K562 (cell line): ENCODE data around the gene RPS27. TPM values are rescaled to one million over a fixed set of nuclear protein-coding genes. Genes with fewer than 3 reads are reported as not detected.

ENCODE experiments used
- CBX5 ChIP-seq: IDR thresholded peaks from 2 replicates; pipeline ENCODE4 v1.6.1; 2014; ENCODE audit warnings: low read depth, borderline replicate concordance
- FOXA1 ChIP-seq: fragments of 450-650 bp; IDR thresholded peaks from 2 replicates; pipeline ENCODE4 v1.6.1; 2016; ENCODE audit warnings: mild to moderate bottlenecking, borderline replicate concordance
- FOXP1 ChIP-seq: sonication (generic); formaldehyde crosslinking; IDR thresholded peaks from 2 replicates; pipeline ENCODE4 v1.8.0; 2022; ENCODE audit warnings: mild to moderate bottlenecking, missing genetic modification reagents
- HNRNPL ChIP-seq: fragments of 200-400 bp; formaldehyde crosslinking; IDR thresholded peaks from 2 replicates; pipeline ENCODE4 v1.6.1; 2017; ENCODE audit warnings: low read depth, mild to moderate bottlenecking, low read length
- KDM4B ChIP-seq, 2 experiments: fragments of 450-650 bp in 1 of 2; sonication (generic) in 1 of 2; IDR thresholded peaks; 2 replicates each; pipeline ENCODE4 v1.6.1; 2016 to 2017; ENCODE audit warnings: borderline replicate concordance in 2 of 2, antibody characterized with exemption in 1 of 2, low read depth in 1 of 2, mild to moderate bottlenecking in 1 of 2
- MYNN ChIP-seq, 2 experiments: sonication (generic); formaldehyde crosslinking in 1 of 2; IDR thresholded peaks; 2 replicates each; pipeline versions ENCODE4 v1.5.0 to v1.6.1; 2016 to 2020; ENCODE audit warnings: antibody characterized with exemption in 1 of 2, missing genetic modification reagents in 1 of 2
- NELFE ChIP-seq: IDR thresholded peaks from 2 replicates; pipeline ENCODE4 v1.6.1; 2011; ENCODE audit warnings: mild to moderate bottlenecking; ENCODE audit not compliant: insufficient read depth, insufficient read length
- NFIX ChIP-seq: fragments of 250-450 bp; sonication (Bioruptor Pico); IDR thresholded peaks from 2 replicates; pipeline ENCODE4 v1.4.0; 2020; ENCODE audit warnings: low read depth, mild to moderate bottlenecking, moderate library complexity
- NFXL1 ChIP-seq: fragments of 450-650 bp; formaldehyde crosslinking; IDR thresholded peaks from 2 replicates; pipeline ENCODE4 v1.4.0; 2021; ENCODE audit warnings: mild to moderate bottlenecking
- NR0B1 ChIP-seq: fragments of 450-650 bp; IDR thresholded peaks from one replicate; pipeline ENCODE4 v1.6.1; 2018; ENCODE audit warnings: mild to moderate bottlenecking, moderate library complexity; ENCODE audit not compliant: partially characterized antibody
- PURB ChIP-seq: sonication (generic); formaldehyde crosslinking; IDR thresholded peaks from 2 replicates; pipeline ENCODE4 v1.9.0; 2021; ENCODE audit warnings: low read depth, mild to moderate bottlenecking, missing genetic modification reagents
- RREB1 ChIP-seq: fragments of 250-450 bp; sonication (Bioruptor Pico); IDR thresholded peaks from 2 replicates; pipeline ENCODE4 v1.4.0; 2020
- SMARCB1 ChIP-seq: IDR thresholded peaks from 2 replicates; pipeline ENCODE4 v1.6.1; 2011; ENCODE audit warnings: improper control_type of control experiment, low read depth; ENCODE audit not compliant: insufficient read length
- SNRNP70 ChIP-seq: fragments of 200-400 bp; formaldehyde crosslinking; optimal IDR thresholded peaks from 2 replicates; pipeline ENCODE3; 2017; ENCODE audit warnings: low read depth, low read length
- STAT5B ChIP-seq: fragments of 250-450 bp; sonication (Bioruptor Pico); IDR thresholded peaks from 2 replicates; pipeline ENCODE4 v1.8.0; 2021; ENCODE audit warnings: mild to moderate bottlenecking, inconsistent platforms
- TAF1 ChIP-seq: IDR thresholded peaks from 2 replicates; pipeline ENCODE4 v1.6.1; 2011; ENCODE audit warnings: mild to moderate bottlenecking, low read length, moderate library complexity; ENCODE audit not compliant: insufficient read depth, control insufficient read depth, severe bottlenecking; ENCODE audit errors: extremely low read depth
- YY1 ChIP-seq, 3 experiments: IDR thresholded peaks; 2 replicates each; pipeline ENCODE4 v1.6.1; 2011; ENCODE audit warnings: low read length in 2 of 3, mild to moderate bottlenecking in 2 of 3, moderate library complexity in 2 of 3, borderline replicate concordance in 1 of 3, control low read depth in 1 of 3, low read depth in 1 of 3; ENCODE audit not compliant: insufficient read depth in 3 of 3, insufficient replicate concordance in 2 of 3, control insufficient read depth in 1 of 3, insufficient read length in 1 of 3; ENCODE audit errors: extremely low read depth in 1 of 3
- ZFP1 ChIP-seq: fragments of 450-650 bp; formaldehyde crosslinking; IDR thresholded peaks from 2 replicates; pipeline ENCODE4 v1.4.0; 2020; ENCODE audit warnings: mild to moderate bottlenecking, mixed read lengths
- ZNF217 ChIP-seq: sonication (generic); formaldehyde crosslinking; IDR thresholded peaks from 2 replicates; pipeline ENCODE4 v1.8.0; 2022; ENCODE audit warnings: mild to moderate bottlenecking, missing genetic modification reagents
- ZNF583 ChIP-seq: fragments of 250-450 bp; sonication (Bioruptor Pico); IDR thresholded peaks from 2 replicates; pipeline ENCODE4 v1.4.0; 2020
- ZNF780A ChIP-seq: fragments of 250-450 bp; sonication (Bioruptor Pico); IDR thresholded peaks from 2 replicates; pipeline ENCODE4 v1.5.0; 2021; ENCODE audit warnings: mild to moderate bottlenecking
- polyA plus RNA-seq, 8 experiments: library from polyadenylated mRNA; depleted of rRNA in 4 of 8; stranded (reverse) in 5 of 8; unstranded in 3 of 8; fragments of >200 nt; fragmentation: Nextera tagmentation in 2 of 8; fragmentation: Illumina TruSeq in 1 of 8; extraction: Ambion mirVana in 2 of 8; extraction: Trizol in 1 of 8; gene quantifications; 2 replicates each; pipeline versions ENCODE4 v1.2.1 to v1.2.3, GENCODE V29; 2011 to 2014; ENCODE audit warnings: inconsistent platforms in 1 of 8, missing spikeins in 1 of 8
- total RNA-seq, 7 experiments: library from RNA; depleted of rRNA in 6 of 7; stranded (reverse); fragments of >200 nt in 6 of 7; fragmentation: Illumina TruSeq in 2 of 7; extraction: Trizol in 2 of 7; gene quantifications; 2 replicates each; pipeline versions ENCODE4 v1.2.1 to v1.2.3, GENCODE V29; 2011 to 2021; ENCODE audit warnings: low replicate concordance in 1 of 7

Gene RPS27
- total and polyA plus RNA-seq, 9 of the 15 experiments (the other 6 are each of a cell fraction or from before 2014, with no cell fraction given), result 2,091 to 9,377 (median 6,706) TPM

- TF ChIP-seq SMARCB1 (no peak), FOXP1 (CRISPR knock-in tag) (no peak; the same call in 1 of the 2 replicates), NR0B1 (no peak), FOXA1 (no peak), RREB1 (CRISPR knock-in tag) (no peak), ZNF780A (CRISPR knock-in tag) (no peak), ZNF583 (CRISPR knock-in tag) (no peak), NFXL1 (no peak), PURB (CRISPR knock-in tag) (no peak), STAT5B (CRISPR knock-in tag) (no peak), TAF1 (peak; percentile 27), CBX5 (no peak), NFIX (no peak), SNRNP70 (no peak), ZNF217 (CRISPR knock-in tag) (no peak), NELFE (no peak), HNRNPL (peak; percentile 69), MYNN (IDR thresholded peaks at IDR 0.05) (no peak), MYNN (CRISPR knock-in tag; IDR thresholded peaks at IDR 0.05) (no peak), ZFP1 (CRISPR knock-in tag) (no peak), YY1 (IDR thresholded peaks at IDR 0.05; ENCODE audit: borderline replicate concordance in 1 of 3, control insufficient read depth in 1 of 3, extremely low read depth in 1 of 3, insufficient read depth in 3 of 3, insufficient read length in 1 of 3, insufficient replicate concordance in 2 of 3, low read depth in 1 of 3, low read length in 2 of 3) (peak in 1 of 3 experiments; percentile 13), KDM4B (IDR thresholded peaks at IDR 0.05; ENCODE audit: borderline replicate concordance in 2 of 2, low read depth in 1 of 2) (peak in 1 of 2 experiments; percentile 57; a peak in 2 of 4 replicates)
Observed at GRCh38 chr1:153945795-153946621, 44.6 kb upstream of the RPS27 start (continued).
